GM10266 (cell line): ENCODE results near the gene TIPARP.
A peak's percentile ranks its signal among the peaks of the same experiment; 100 is the strongest.

Experiments used
- DNase-seq: peaks from one replicate; pipeline ENCODE4 v3.0.0; 2012; ENCODE audit errors: extremely low spot score
- TF ChIP-seq, protein P1 (sequence below): IDR thresholded peaks from 2 replicates; pipeline ENCODE4 v1.5.1; 2012; ENCODE audit warnings: mild to moderate bottlenecking, low read depth; ENCODE audit not compliant: control insufficient read depth, insufficient read depth; ENCODE audit errors: missing control alignments

The TIPARP gene

DNA sequence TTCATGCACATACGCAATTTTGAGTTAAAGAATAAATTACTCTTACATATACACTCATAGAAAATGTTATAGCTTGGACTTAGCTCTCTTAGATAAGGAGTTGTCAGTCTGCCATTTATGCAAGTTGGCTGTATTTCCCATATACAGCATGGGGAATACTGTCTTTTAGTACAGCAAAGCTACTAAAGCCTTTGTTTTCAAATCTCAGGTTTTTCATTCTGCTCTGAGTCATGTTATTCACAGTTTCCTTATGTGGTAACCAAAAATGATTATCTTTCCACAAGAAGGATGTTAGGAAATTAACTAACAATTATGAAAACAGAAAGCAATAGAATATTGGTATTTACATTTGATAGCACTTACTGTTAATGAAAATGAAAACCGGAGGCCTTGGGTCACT lies 4.3 kb upstream of the TIPARP start:
- TF ChIP-seq, protein P1, sequence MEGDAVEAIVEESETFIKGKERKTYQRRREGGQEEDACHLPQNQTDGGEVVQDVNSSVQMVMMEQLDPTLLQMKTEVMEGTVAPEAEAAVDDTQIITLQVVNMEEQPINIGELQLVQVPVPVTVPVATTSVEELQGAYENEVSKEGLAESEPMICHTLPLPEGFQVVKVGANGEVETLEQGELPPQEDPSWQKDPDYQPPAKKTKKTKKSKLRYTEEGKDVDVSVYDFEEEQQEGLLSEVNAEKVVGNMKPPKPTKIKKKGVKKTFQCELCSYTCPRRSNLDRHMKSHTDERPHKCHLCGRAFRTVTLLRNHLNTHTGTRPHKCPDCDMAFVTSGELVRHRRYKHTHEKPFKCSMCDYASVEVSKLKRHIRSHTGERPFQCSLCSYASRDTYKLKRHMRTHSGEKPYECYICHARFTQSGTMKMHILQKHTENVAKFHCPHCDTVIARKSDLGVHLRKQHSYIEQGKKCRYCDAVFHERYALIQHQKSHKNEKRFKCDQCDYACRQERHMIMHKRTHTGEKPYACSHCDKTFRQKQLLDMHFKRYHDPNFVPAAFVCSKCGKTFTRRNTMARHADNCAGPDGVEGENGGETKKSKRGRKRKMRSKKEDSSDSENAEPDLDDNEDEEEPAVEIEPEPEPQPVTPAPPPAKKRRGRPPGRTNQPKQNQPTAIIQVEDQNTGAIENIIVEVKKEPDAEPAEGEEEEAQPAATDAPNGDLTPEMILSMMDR = no peak
- no peak for DNase-seq

DNA sequence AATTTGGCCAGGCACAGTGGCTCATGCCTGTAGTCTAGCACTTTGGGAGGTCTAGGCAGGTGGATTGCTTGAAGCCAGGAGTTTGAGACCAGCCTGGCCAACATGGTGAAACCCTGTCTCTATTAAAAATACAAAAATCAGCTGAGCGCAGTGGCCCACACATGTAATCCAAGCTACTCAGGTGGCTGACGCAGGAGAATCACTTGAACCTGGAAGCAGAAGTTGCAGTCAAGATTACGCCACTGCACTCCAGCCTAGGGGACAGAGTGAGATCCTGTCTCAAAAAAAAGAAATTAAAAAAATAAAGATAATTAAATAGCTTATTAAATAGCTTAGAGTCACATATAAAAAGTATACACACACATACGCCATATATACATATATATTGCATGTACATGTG lies 3.7 kb upstream of the TIPARP start:
- TF ChIP-seq, protein P1 = no peak
- DNase-seq = no peak

DNA sequence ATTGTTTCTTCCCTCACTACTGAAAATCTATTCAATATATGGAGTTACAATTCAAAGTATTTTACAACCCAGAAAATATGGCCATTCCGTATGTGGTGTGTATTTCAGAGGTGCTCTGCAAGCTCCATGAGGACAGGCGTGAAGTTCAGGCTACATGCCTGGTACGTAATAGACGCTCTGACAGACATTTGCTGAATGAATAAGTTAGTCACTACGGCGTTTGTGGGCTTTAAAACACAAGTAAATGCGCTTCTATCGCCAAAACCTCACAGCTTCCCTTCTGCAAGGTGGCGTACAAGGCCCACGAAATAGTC lies 701 bp upstream of the TIPARP start:
- no peak for DNase-seq
- TF ChIP-seq, protein P1 = no peak

DNA sequence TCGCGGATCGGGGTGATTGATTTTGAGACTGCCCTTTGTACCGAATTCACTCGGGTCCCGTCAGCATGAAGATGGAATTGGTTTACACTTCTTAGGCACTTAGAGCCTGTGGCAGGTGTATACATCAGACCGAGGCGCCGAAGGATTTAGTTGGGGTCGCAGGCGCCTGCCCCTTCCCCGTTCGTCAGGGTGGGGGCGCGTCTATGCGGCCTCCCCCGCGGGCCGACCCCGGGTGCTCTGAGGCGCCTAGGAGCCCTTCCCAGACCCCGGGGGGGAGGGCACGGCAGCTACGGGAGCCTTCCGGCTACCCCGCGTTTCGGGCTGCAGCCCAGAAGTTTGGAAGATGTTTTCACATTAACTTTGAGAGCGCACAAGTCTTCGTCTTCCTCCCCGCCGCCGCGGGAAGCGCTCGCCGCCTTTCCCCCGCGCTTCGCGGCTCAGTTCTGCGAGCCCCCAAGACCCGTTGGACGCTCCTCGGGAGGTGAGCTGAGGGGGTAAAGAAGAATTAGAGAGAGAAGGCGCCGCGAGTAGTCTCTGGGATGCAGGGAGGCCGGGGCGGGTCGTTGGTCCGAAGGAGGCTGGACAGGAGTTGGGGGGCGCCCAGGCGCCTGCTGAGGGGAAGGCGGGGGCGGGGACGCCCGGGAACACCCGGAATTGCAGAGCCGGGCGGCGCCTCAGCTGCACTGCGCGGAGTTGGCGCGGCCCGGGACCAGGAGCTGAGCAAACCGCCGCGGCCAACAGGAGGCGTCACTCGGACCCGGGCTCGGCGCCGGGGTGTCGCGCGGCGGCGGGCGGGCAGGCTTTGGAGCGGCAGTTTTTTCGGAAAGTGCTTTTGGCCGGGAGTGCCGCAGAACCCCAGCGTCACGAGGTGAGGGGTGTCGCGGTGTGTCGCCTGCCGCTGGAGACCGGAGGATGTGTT lies 780 bp downstream of the TIPARP start:
- peak; percentile 38 for DNase-seq
- TF ChIP-seq, protein P1 = peak; percentile 48

DNA sequence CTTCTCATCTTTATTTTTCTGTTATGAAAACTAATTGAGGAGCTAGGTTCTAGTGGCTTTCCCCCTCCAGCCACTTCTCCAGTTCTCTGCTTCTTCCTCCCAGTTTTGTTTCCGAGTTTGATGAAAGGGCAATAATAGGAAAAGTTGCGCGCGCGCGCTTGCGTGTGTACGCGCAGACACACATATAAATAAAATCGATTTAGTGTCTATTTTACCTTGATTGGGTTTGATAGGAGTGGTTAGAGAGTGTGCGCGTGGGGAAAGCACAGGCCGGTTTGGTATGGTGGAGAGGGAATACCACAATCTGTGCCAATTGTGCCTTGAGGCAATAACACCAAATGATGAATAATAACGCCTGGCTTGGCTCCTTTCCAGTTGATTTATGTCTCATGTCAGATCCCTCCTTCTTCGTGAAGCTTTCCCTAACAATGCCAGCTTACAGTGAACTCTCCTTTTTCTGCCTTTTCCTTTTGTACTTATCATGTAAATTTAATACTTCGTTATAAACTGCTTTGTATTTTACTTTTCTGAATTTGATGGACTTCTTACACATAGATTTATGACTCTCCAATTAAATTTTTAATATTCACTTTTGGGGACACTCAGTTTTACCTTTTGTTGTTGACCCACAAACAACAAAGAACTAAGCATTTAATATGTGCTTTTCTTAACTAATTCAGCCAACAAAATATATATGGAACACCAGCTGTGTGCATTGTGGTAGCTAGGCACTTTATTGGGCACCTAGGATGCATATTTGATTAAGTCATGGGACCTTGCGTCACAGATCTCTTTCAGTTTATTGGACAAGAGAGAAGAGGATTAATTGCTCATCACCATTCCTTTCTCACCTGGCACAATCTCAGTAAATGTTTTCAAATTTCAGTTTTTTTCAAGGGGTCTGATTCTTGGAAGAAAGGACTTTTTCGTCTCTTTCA lies 1.7 kb downstream of the TIPARP start:
- DNase-seq = peak; percentile 21
- TF ChIP-seq, protein P1 = no peak

DNA sequence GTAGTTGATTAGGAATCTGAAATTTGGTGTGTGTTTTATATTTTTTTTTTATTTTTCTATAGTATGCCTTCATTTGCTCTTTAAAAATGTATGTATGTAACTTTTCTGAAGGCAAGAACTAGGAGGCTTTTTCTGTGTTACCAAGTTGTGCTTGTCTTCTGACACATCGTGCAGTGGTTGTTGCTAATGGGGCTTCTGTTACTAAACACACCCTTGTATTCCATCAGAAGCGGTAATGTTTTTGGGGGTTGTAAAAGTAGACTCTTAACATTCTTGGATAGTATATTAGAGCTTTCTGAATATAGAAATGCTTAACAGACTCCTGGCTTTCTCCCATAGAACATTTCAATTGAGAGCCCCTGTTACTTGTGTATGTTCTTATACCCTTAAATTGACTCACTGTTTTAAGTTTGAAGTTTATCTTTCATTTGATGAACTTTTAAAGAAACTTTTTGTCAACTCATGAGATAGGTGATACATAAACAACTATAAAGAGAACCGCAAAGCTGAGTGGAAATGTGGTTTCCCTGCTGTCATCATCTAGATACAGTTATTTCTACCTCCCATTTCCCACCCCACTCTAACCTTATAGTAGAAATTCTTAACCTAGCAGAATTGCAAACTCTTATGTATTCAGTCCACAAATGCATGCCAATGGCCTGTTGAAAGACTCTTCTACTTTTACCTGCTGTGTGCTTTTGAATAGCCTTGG lies 2.5 kb downstream of the TIPARP start:
- TF ChIP-seq, protein P1 = no peak
- peak; percentile 28 for DNase-seq
